ENCODE measurements around the gene KRTAP10-2. TPM values are rescaled to one million over a fixed set of nuclear protein-coding genes. Genes with fewer than 3 reads are reported as not detected.

The KRTAP10-2 gene
- total and polyA plus RNA-seq, 2 experiments from 2014 or later, result 0.24 TPM; not detected in 1

DNA sequence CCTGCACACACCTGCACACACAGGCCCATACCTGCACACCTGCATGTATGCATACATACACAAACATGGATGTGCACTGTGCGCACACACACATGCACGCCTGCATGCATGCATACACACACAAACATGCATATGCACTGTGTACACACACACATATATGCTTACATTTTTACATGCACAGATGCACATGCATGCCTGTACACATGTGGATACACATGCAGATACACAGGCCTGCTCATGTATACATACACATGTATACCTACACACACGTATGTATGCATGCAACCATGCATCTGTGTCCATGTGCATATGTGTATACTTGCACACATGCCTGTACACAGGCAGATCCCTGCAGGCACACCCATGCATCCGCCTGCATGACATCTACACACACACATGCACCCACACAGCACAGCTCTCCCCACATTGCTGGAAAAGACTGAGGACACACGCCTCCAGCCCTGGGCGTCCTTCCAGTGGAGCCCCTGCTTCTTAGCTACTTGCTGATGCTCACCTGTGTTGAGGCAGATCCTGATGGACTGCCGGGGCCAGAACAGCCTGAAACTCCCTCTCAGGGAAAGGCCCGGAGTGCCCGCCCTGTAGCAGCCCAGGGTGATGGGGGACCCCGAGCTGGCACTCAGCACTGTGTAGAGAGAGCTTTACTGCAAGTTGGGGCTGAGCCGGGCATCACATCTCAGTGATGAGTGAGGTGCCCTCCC is 39.9 kb downstream of the KRTAP10-2 start:
- no peaks in the 10 kb centered on the region for H4K20me1 ChIP-seq (replicated peaks; ENCODE audit: insufficient read depth)
- no peak overlapping the region for H3K27ac Mint-ChIP-seq
- H3K79me2 ChIP-seq (replicated peaks; ENCODE audit: insufficient read depth), result no peaks in the 10 kb centered on the region
- no peaks in the 10 kb centered on the region for H3F3A ChIP-seq (replicated peaks; ENCODE audit: low read depth)
- H3K36me3 ChIP-seq (ENCODE audit: insufficient read depth), result no peaks in the 10 kb centered on the region
- H3K9me3 Mint-ChIP-seq, result no peaks in the 10 kb centered on the region; the same call in 2 of the 3 replicates
- DNase-seq (ENCODE audit: low spot score) (no peak), ATAC-seq (no peak)
- H3K4me2 ChIP-seq, result no peak overlapping the region
- H3K27ac ChIP-seq (ENCODE audit: low read depth), result no peak overlapping the region
- no peak overlapping the region for H2AFZ ChIP-seq
- H3K4me1 ChIP-seq (ENCODE audit: insufficient read depth), result no peaks in the 10 kb centered on the region
- no peaks in the 10 kb centered on the region for H3K9me2 ChIP-seq (ENCODE audit: insufficient read depth)
- H3K27me3 ChIP-seq (ENCODE audit: insufficient read depth), result no peaks in the 10 kb centered on the region
- H3K27me3 Mint-ChIP-seq (ENCODE audit: insufficient read depth, low read depth, poor library complexity), result peaks cover 14% of the 10 kb centered on the region
- no peak for TF ChIP-seq ZNF114 (CRISPR knock-in tag; IDR thresholded peaks at IDR 0.05)
- no peak for TF ChIP-seq STAT1 (IDR thresholded peaks at IDR 0.05; ENCODE audit: unreplicated experiment)
- TF ChIP-seq ETS1 (IDR thresholded peaks at IDR 0.05), result no peak
- TF ChIP-seq ZNF331 (CRISPR knock-in tag; IDR thresholded peaks at IDR 0.05; ENCODE audit: low read depth), result no peak
- no peak for TF ChIP-seq CREB1 (CRISPR knock-in tag; IDR thresholded peaks at IDR 0.05; ENCODE audit: low read depth)
- TF ChIP-seq POLR2AphosphoS5 (IDR thresholded peaks at IDR 0.05; ENCODE audit: low read depth), result no peak
- TF ChIP-seq NANOG (IDR thresholded peaks at IDR 0.05; ENCODE audit: borderline replicate concordance), result no peak
- no peak for TF ChIP-seq EZH2phosphoT487 (IDR thresholded peaks at IDR 0.05; ENCODE audit: unreplicated experiment)
- TF ChIP-seq, protein P1, sequence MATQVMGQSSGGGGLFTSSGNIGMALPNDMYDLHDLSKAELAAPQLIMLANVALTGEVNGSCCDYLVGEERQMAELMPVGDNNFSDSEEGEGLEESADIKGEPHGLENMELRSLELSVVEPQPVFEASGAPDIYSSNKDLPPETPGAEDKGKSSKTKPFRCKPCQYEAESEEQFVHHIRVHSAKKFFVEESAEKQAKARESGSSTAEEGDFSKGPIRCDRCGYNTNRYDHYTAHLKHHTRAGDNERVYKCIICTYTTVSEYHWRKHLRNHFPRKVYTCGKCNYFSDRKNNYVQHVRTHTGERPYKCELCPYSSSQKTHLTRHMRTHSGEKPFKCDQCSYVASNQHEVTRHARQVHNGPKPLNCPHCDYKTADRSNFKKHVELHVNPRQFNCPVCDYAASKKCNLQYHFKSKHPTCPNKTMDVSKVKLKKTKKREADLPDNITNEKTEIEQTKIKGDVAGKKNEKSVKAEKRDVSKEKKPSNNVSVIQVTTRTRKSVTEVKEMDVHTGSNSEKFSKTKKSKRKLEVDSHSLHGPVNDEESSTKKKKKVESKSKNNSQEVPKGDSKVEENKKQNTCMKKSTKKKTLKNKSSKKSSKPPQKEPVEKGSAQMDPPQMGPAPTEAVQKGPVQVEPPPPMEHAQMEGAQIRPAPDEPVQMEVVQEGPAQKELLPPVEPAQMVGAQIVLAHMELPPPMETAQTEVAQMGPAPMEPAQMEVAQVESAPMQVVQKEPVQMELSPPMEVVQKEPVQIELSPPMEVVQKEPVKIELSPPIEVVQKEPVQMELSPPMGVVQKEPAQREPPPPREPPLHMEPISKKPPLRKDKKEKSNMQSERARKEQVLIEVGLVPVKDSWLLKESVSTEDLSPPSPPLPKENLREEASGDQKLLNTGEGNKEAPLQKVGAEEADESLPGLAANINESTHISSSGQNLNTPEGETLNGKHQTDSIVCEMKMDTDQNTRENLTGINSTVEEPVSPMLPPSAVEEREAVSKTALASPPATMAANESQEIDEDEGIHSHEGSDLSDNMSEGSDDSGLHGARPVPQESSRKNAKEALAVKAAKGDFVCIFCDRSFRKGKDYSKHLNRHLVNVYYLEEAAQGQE (IDR thresholded peaks at IDR 0.05; ENCODE audit: unreplicated experiment), result no peak
- no peak for TF ChIP-seq EZH2 (IDR thresholded peaks at IDR 0.05; ENCODE audit: low read depth, unreplicated experiment)
- TF ChIP-seq JUNB (IDR thresholded peaks at IDR 0.05; ENCODE audit: unreplicated experiment), result no peak
- no peaks in the 10 kb centered on the region; the same call in 2 of the 3 replicates for H3K4me1 Mint-ChIP-seq
- H3K4me3 Mint-ChIP-seq, result peak overlapping the region; percentile 50; the same call in 1 of the 3 replicates
- H3K36me3 Mint-ChIP-seq (ENCODE audit: low read depth), result no peaks in the 10 kb centered on the region
- H3K4me3 ChIP-seq, result no peak overlapping the region

Measured in GM23338 (cell line).